ENCODE data around the gene FRMPD1. TPM values are rescaled to one million over a fixed set of nuclear protein-coding genes. Genes with fewer than 3 reads are reported as not detected.

FRMPD1 gene
- total RNA-seq, 2 donors from 2014 or later, result 0.33 to 0.55 TPM

DNA sequence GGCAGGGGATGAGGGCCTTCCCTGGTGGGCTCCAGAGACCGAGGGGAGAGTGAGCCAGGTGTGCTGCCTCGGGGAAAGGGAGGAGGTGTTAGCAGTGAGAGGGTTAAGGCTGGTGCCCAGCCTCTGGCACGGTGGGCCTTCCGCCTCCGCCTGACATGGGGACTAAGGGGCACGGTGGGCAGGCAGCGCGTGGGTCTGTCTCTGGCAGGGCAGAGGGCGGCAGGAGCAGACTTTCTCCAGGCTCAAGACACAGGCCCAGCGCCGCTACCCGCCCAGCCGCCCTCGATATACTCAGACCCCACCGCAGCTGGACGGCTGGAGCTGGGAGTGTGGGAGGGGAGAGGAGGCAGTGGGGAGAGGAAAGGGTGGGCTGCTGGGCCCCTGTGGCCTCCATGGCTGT, 14.9 kb upstream of the FRMPD1 start:
- Histone ChIP-seq H3K36me3 (ENCODE audit: control insufficient read depth, insufficient read depth, low read length) (no peaks in the 10 kb centered on the region), H3K9me3 (ENCODE audit: control insufficient read depth, low read length) (no peaks in the 10 kb centered on the region), H3K9ac (ENCODE audit: extremely low read depth, low read length, poor library complexity, severe bottlenecking) (no peak overlapping the region), H3K4me1 (ENCODE audit: control insufficient read depth, insufficient read depth, low read length) (no peaks in the 10 kb centered on the region), H3K4me3 (ENCODE audit: low read length) (no peak overlapping the region), H3K27me3 (ENCODE audit: control insufficient read depth, insufficient read depth, low read length, poor library complexity, severe bottlenecking) (no peaks in the 10 kb centered on the region), H3K27ac (ENCODE audit: low read depth, low read length) (no peak overlapping the region)
- no peaks in the 10 kb centered on the region for H3K36me3 Mint-ChIP-seq (ENCODE audit: low read depth)
- WGBS, 2 experiments (ENCODE audit: insufficient coverage in 1 of 2, insufficient read length in 1 of 2), result 92% methylated on average over 16 of the region's 16 CpGs; no CpG with 5 or more reads in 1 of the 2 experiments
- no peak for DNase-seq
- no peak overlapping the region for H3K27ac Mint-ChIP-seq
- TF ChIP-seq CTCF (conservative IDR thresholded peaks at IDR 0.05), result no peak
- H3K4me3 Mint-ChIP-seq, result no peak overlapping the region
- peaks cover 4% of the 10 kb centered on the region for H3K27me3 Mint-ChIP-seq (ENCODE audit: insufficient read depth)
- no peaks in the 10 kb centered on the region for H3K4me1 Mint-ChIP-seq
- H3K9me3 Mint-ChIP-seq, result no peaks in the 10 kb centered on the region

- no peaks in the 10 kb centered on the region for H3K9me3 ChIP-seq (ENCODE audit: control insufficient read depth, low read length)
- H3K36me3 ChIP-seq (ENCODE audit: control insufficient read depth, insufficient read depth, low read length), result no peaks in the 10 kb centered on the region
- peaks cover 7% of the 10 kb centered on the region for H3K27me3 Mint-ChIP-seq (ENCODE audit: insufficient read depth)
- no peaks in the 10 kb centered on the region for H3K4me1 Mint-ChIP-seq
- H3K4me1 ChIP-seq (ENCODE audit: control insufficient read depth, insufficient read depth, low read length), result no peaks in the 10 kb centered on the region
- H3K27ac ChIP-seq (ENCODE audit: low read depth, low read length), result no peak overlapping the region
- no peak overlapping the region for H3K4me3 Mint-ChIP-seq
- no peak for TF ChIP-seq CTCF (conservative IDR thresholded peaks at IDR 0.05)
- DNase-seq, result no peak
- no peak overlapping the region for H3K27ac Mint-ChIP-seq
- no peak overlapping the region for H3K9ac ChIP-seq (ENCODE audit: extremely low read depth, low read length, poor library complexity, severe bottlenecking)
- H3K9me3 Mint-ChIP-seq, result no peaks in the 10 kb centered on the region
- H3K4me3 ChIP-seq (ENCODE audit: low read length), result no peak overlapping the region
- H3K27me3 ChIP-seq (ENCODE audit: control insufficient read depth, insufficient read depth, low read length, poor library complexity, severe bottlenecking), result peaks cover 3% of the 10 kb centered on the region
- 94 to 97% methylated on average over 22 to 39 of the region's 39 CpGs for WGBS, 2 experiments (ENCODE audit: insufficient coverage in 1 of 2, insufficient read length in 1 of 2)
- no peaks in the 10 kb centered on the region for H3K36me3 Mint-ChIP-seq (ENCODE audit: low read depth)
Observed at GRCh38 chr9:37636511-37637448, 14.0 kb upstream of the FRMPD1 start.

DNA sequence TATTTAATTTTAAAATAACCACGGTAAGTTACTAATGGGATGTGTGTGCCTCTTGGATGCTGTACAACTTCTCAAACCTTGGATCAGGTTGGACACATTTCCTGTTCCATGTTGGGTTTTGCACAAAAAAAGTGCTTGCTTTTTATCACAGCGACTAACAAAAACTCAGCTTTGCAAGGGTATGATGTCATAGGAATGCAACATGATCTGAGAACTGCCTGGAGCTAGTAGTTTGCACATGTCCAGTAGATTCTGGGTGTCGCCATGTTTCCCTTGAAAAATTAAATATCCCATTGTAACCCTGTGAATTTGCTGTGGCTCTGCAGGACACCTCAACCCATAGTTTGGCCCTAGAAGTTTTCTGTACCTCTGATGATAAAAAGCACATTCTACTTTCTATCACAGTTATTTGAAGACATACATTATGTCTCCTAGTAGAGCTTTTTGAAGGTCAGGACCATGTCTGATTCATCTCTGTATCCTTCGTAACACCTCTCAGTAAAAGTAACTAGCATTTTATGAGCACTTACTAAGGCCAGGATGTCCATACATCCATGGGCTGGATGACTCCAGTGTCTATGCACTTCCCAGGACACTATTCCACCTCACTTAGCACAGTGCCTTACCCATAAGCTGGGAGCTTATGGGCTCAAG, 11.5 kb upstream of the FRMPD1 start:
- Mint-ChIP-seq H3K27me3 (ENCODE audit: insufficient read depth) (peaks cover 14% of the 10 kb centered on the region), H3K36me3 (ENCODE audit: low read depth) (no peaks in the 10 kb centered on the region), H3K4me3 (no peak overlapping the region), H3K9me3 (no peaks in the 10 kb centered on the region), H3K27ac (no peak overlapping the region), H3K4me1 (no peaks in the 10 kb centered on the region)
- no peak overlapping the region for H3K9ac ChIP-seq (ENCODE audit: extremely low read depth, low read length, poor library complexity, severe bottlenecking)
- H3K27me3 ChIP-seq (ENCODE audit: control insufficient read depth, insufficient read depth, low read length, poor library complexity, severe bottlenecking), result peaks cover 19% of the 10 kb centered on the region
- no peak for TF ChIP-seq CTCF (conservative IDR thresholded peaks at IDR 0.05)
- H3K9me3 ChIP-seq (ENCODE audit: control insufficient read depth, low read length), result no peaks in the 10 kb centered on the region
- WGBS, 2 experiments (ENCODE audit: insufficient coverage in 1 of 2, insufficient read length in 1 of 2), result 95 to 100% methylated on average over 3 to 4 of the region's 4 CpGs
- DNase-seq, result no peak
- no peak overlapping the region for H3K4me3 ChIP-seq (ENCODE audit: low read length)
- no peaks in the 10 kb centered on the region for H3K36me3 ChIP-seq (ENCODE audit: control insufficient read depth, insufficient read depth, low read length)
- H3K27ac ChIP-seq (ENCODE audit: low read depth, low read length), result no peak overlapping the region
- H3K4me1 ChIP-seq (ENCODE audit: control insufficient read depth, insufficient read depth, low read length), result no peaks in the 10 kb centered on the region

Data from endodermal cell (in vitro differentiated cells).